AG09309 (cell line): Measurements from ENCODE around the gene ARHGEF37.

Experiments
- DNase-seq: peaks from one replicate; pipeline ENCODE4 v3.0.0-alpha.2; 2010; ENCODE audit warnings: low read depth
- H3K4me3 ChIP-seq: 2 replicates; pipeline ENCODE4 v1.5.1; 2011; ENCODE audit warnings: mild to moderate bottlenecking, low read depth, low read length, moderate library complexity; ENCODE audit not compliant: control insufficient read depth
- CTCF ChIP-seq: IDR thresholded peaks from 2 replicates; pipeline ENCODE4 v1.5.1; 2011; ENCODE audit warnings: mild to moderate bottlenecking, low read depth, low read length, inconsistent platforms; ENCODE audit not compliant: insufficient read depth, control insufficient read depth; ENCODE audit errors: missing control alignments

ARHGEF37 gene

DNA sequence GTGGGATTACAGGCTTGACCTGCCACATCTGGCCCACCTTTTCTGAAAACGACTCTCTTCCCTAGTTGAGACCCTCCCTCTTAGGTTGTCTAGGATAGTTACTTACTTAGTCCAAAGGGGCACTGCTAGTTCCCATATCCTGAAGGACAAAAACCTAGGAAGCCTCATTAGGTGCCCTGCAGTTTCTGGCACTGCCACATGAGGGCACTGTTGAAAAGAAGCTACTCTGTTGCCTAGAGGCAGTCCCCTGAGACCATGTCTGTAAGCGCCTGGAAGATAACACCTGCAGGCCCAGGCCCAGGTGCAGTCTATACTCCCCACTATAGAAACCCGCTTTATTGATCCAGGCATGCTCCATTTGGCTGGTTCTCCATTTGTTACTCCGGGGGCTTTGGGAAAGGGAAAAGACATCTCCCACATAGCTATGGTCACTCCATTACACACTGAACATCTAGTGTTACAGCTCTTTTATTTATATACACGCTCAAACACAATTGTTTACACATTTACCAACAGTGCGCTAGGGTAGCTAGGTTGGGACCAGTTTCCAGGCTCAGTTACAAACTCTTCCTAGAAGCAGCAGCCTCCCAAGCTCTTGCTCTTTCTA is 75.4 kb downstream of the ARHGEF37 start:
- H3K4me3 ChIP-seq = no peak overlapping the region
- DNase-seq = no peak
- peak; percentile 46 for TF ChIP-seq CTCF

DNA sequence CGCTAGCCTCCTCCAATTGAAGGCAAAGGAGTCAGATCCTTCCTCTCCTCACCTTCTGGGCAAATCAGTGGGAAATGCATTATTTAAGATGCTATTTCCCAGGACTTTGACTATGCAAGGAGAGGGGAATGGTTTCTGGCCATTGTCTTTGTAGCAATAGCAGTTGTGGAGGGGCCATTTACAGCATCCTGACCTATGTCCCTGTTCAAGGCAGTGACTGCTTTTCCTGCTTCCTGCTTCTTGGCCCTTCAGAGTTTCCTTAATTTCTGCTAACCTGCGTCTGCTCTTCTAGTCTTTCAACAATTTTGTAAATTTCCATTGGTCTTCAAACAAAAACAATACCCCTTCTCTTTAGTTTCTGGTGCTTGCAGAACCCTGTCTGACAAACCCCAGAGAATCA is 76.0 kb downstream of the ARHGEF37 start:
- no peak for DNase-seq
- H3K4me3 ChIP-seq = no peak overlapping the region
- TF ChIP-seq CTCF = no peak

- no peak for DNase-seq
- H3K4me3 ChIP-seq = no peak overlapping the region
- no peak for TF ChIP-seq CTCF
Measured at GRCh38 chr5:149658299-149658698, 77.0 kb downstream of the ARHGEF37 start.

- TF ChIP-seq CTCF = no peak
- no peak for DNase-seq
Measured at GRCh38 chr5:149664083-149664482, 82.8 kb downstream of the ARHGEF37 start.

DNA sequence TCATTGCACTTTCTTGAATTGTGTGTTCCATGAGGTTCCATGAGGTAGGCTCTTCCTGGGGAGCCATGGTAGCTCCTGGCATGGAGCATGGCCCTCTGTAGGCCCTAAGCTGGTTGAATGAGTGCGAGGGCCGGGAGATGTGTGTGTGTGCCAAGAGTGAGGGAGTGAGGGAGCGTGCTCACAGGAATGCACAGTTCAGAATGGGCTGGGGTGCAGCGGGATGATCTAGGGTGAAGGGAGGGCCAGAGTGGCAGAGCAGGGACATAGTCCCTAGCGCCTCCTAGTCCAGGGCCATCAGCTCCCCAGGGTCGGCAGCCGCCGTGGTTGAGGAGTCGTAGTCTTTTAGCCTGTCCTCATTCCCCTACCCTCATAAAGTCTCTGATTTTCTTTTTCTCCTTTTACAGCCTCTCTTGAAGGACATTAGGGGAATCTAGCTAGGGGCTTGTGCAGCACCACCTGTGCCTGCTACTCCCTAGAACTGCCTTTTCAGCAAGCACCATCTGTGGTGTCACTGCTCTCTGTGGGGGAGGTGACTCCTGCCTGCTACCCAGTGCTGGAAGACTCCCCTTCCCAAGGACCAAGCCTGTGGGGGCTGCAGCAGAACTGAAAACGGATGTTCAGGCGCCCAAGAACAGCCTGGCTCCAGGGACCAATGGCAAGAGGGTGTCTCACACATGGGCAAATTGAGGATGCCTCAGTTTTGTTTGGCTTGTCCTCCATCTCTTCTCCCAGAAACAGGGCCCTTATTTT is 83.5 kb downstream of the ARHGEF37 start:
- no peak for TF ChIP-seq CTCF
- DNase-seq = no peak

More at GRCh38 chr5:149664083-149664482, 82.8 kb downstream of the ARHGEF37 start:
- H3K4me3 ChIP-seq = no peak overlapping the region

GRCh38 chr5:149665416-149666175 is 84.3 kb downstream of the ARHGEF37 start:
- no peak overlapping the region for H3K4me3 ChIP-seq
- no peak for DNase-seq
- no peak for TF ChIP-seq CTCF

More for the DNA sequence above, 83.5 kb downstream of the ARHGEF37 start:
- no peak overlapping the region for H3K4me3 ChIP-seq
